ENCODE results near the gene PCLO.

DNA sequence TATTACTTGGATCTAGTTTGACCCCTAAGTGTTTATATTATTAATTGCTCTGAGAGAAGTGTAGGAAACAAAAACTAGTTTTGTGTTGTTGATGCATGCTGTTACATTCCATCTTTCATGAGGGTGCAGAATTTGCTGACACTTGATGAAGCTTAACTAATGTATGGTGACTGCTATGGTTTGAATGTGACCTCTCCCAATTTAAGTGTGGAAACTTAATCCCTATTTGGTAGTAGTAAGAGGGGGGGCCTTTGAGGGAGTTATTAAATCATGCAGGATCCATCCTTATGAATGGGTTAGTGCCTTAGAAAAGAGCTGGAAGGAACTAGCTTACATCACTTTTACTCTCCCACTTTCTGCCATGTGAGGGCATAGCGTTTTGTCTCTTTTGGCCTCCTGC, 142.5 kb downstream of the PCLO start:
- TF ChIP-seq CTCF (IDR thresholded peaks at IDR 0.05; ENCODE audit: low read depth, low read length, missing input control) (no peak), REST (IDR thresholded peaks at IDR 0.05) (no peak), TAF1 (conservative IDR thresholded peaks at IDR 0.05) (no peak), GABPA (IDR thresholded peaks at IDR 0.05 in 1 of 2, conservative IDR thresholded peaks at IDR 0.05 in 1 of 2) (no peak), HNF4G (IDR thresholded peaks at IDR 0.05) (no peak), RAD21 (IDR thresholded peaks at IDR 0.05) (no peak), EGR1 (IDR thresholded peaks at IDR 0.05; ENCODE audit: low read depth in 2 of 2) (no peak), MAX (IDR thresholded peaks at IDR 0.05) (no peak), JUND (IDR thresholded peaks at IDR 0.05) (no peak), YY1 (IDR thresholded peaks at IDR 0.05) (no peak), SP1 (IDR thresholded peaks at IDR 0.05) (no peak), FOXA1 (IDR thresholded peaks at IDR 0.05) (no peak), ZBTB33 (IDR thresholded peaks at IDR 0.05) (no peak), RXRA (IDR thresholded peaks at IDR 0.05) (no peak)

All from liver (tissue), 3 donors.